ENCODE results near the gene C1orf167.

C1orf167 gene

GRCh38 chr1:11787804-11788436, 25.9 kb downstream of the C1orf167 start:
- no peak for DNase-seq

- no peak for DNase-seq
These were observed 26.6 kb downstream of the C1orf167 start for GRCh38 chr1:11788549-11789053.

- no peak for DNase-seq
These were observed 27.4 kb downstream of the C1orf167 start for GRCh38 chr1:11789126-11790067.

- DNase-seq: no peak
These were observed 28.3 kb downstream of the C1orf167 start for GRCh38 chr1:11790101-11790879.

GRCh38 chr1:11790880-11791715, 29.1 kb downstream of the C1orf167 start:
- DNase-seq: peak; percentile 54

GRCh38 chr1:11792106-11792505, 30.1 kb downstream of the C1orf167 start:
- DNase-seq: no peak

GRCh38 chr1:11793819-11794218, 31.8 kb downstream of the C1orf167 start:
- DNase-seq: no peak

GRCh38 chr1:11794446-11795237, 32.6 kb downstream of the C1orf167 start:
- DNase-seq: no peak

GRCh38 chr1:11795238-11795890, 33.4 kb downstream of the C1orf167 start:
- no peak for DNase-seq

- DNase-seq: peak; percentile 73
These were observed 34.2 kb downstream of the C1orf167 start for GRCh38 chr1:11796036-11796828.

GRCh38 chr1:11797525-11798216, 35.7 kb downstream of the C1orf167 start:
- DNase-seq: peak; percentile 94

- no peak for DNase-seq
These were observed 37.1 kb downstream of the C1orf167 start for GRCh38 chr1:11799099-11799498.

GRCh38 chr1:11799896-11800295, 37.9 kb downstream of the C1orf167 start:
- no peak for DNase-seq

- no peak for DNase-seq
These were observed 38.4 kb downstream of the C1orf167 start for GRCh38 chr1:11800391-11800755.

- DNase-seq: no peak
These were observed 38.9 kb downstream of the C1orf167 start for GRCh38 chr1:11800756-11801433.

GRCh38 chr1:11802616-11802972, 40.6 kb downstream of the C1orf167 start:
- peak; percentile 72 for DNase-seq

GRCh38 chr1:11802973-11803885, 41.2 kb downstream of the C1orf167 start:
- DNase-seq: peak; percentile 96

Data from hematopoietic multipotent progenitor cell treated with erythropoietin and hydrocortisone succinate and interleukin-3 and kit ligand, for 6 days (in vitro differentiated cells).